ENCODE measurements around the gene WNK2.
"Not testable (repeated sequence)": the region's sequence is repeated elsewhere in the genome, so short reads cannot be mapped to it uniquely, and the experiment has no call there.

Gene WNK2

GRCh38 chr9:93343663-93344062 is 159.7 kb downstream of the WNK2 start:
- no peaks in the 10 kb centered on the region for H3K79me2 ChIP-seq (ENCODE audit: insufficient read depth, low read length)
- TF ChIP-seq CTCF (IDR thresholded peaks at IDR 0.05; ENCODE audit: insufficient read depth, low read length, poor library complexity, severe bottlenecking) (no peak), EZH2phosphoT487 (conservative IDR thresholded peaks at IDR 0.05; ENCODE audit: low read length) (no peak)

DNA sequence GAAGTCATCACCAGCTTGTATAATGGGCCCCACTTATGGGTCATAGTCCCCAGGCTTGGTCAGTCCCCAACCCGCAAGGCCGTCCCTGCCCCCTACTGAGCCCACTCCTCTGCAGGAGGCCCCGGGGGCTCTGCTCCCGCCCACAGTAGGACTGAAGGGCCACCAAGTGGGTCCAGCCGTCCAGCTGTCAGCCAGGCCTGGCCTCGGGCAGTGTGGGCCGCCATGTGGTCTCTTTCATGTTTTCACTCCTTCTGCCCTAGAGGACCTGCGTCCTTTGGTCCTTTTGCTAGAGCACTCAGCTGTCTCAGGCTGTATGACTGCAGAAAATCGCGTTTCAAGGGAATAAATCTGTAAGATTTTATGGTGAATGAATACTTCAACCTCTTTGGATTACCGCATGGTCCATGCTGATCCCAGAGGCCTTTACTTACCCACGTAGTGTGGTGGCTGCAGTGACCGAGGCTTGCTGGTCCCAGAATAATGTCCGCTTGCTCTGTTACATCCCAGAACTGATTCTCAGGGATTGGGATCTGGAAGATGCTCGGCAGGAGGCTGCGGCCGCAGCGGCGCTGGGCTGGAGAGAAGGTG is 161.8 kb downstream of the WNK2 start:
- Histone ChIP-seq H3K4me3 (ENCODE audit: insufficient read depth, low read length, poor library complexity, severe bottlenecking) (no peak overlapping the region), H2AFZ (ENCODE audit: low read depth, low read length, severe bottlenecking) (no peak overlapping the region), H3F3A (ENCODE audit: insufficient read depth) (no peaks in the 10 kb centered on the region), H3K36me3 (ENCODE audit: low read length) (no peaks in the 10 kb centered on the region), H3K27me3 (ENCODE audit: low read length) (no peaks in the 10 kb centered on the region), H3K9me2 (replicated peaks; ENCODE audit: insufficient read depth, low read length) (no peaks in the 10 kb centered on the region), H3K4me2 (ENCODE audit: low read depth, low read length, poor library complexity, severe bottlenecking) (no peak overlapping the region), H3K79me2 (ENCODE audit: insufficient read depth, low read length) (no peaks in the 10 kb centered on the region), H3K9ac (ENCODE audit: low read length) (no peak overlapping the region), H3K9me3 (ENCODE audit: insufficient read depth, low read length) (no peaks in the 10 kb centered on the region), H3K27ac (ENCODE audit: low read depth, low read length) (no peak overlapping the region), H4K20me1 (ENCODE audit: low read depth, low read length) (no peaks in the 10 kb centered on the region)
- TF ChIP-seq EZH2phosphoT487 (conservative IDR thresholded peaks at IDR 0.05; ENCODE audit: low read length) (no peak), CTCF (IDR thresholded peaks at IDR 0.05; ENCODE audit: insufficient read depth, low read length, poor library complexity, severe bottlenecking) (no peak)

More at GRCh38 chr9:93343663-93344062, 159.7 kb downstream of the WNK2 start:
- Histone ChIP-seq H3K4me2 (ENCODE audit: low read depth, low read length, poor library complexity, severe bottlenecking) (no peak overlapping the region), H3K9me3 (ENCODE audit: insufficient read depth, low read length) (peaks cover 11% of the 10 kb centered on the region; the same call in 1 of the 2 replicates), H3K36me3 (ENCODE audit: low read length) (no peaks in the 10 kb centered on the region), H2AFZ (ENCODE audit: low read depth, low read length, severe bottlenecking) (no peak overlapping the region), H3K4me3 (ENCODE audit: insufficient read depth, low read length, poor library complexity, severe bottlenecking) (no peak overlapping the region), H4K20me1 (ENCODE audit: low read depth, low read length) (no peaks in the 10 kb centered on the region), H3K9ac (ENCODE audit: low read length) (no peak overlapping the region), H3K27ac (ENCODE audit: low read depth, low read length) (no peak overlapping the region), H3K9me2 (replicated peaks; ENCODE audit: insufficient read depth, low read length) (no peaks in the 10 kb centered on the region), H3F3A (ENCODE audit: insufficient read depth) (no peaks in the 10 kb centered on the region), H3K27me3 (ENCODE audit: low read length) (no peaks in the 10 kb centered on the region)

DNA sequence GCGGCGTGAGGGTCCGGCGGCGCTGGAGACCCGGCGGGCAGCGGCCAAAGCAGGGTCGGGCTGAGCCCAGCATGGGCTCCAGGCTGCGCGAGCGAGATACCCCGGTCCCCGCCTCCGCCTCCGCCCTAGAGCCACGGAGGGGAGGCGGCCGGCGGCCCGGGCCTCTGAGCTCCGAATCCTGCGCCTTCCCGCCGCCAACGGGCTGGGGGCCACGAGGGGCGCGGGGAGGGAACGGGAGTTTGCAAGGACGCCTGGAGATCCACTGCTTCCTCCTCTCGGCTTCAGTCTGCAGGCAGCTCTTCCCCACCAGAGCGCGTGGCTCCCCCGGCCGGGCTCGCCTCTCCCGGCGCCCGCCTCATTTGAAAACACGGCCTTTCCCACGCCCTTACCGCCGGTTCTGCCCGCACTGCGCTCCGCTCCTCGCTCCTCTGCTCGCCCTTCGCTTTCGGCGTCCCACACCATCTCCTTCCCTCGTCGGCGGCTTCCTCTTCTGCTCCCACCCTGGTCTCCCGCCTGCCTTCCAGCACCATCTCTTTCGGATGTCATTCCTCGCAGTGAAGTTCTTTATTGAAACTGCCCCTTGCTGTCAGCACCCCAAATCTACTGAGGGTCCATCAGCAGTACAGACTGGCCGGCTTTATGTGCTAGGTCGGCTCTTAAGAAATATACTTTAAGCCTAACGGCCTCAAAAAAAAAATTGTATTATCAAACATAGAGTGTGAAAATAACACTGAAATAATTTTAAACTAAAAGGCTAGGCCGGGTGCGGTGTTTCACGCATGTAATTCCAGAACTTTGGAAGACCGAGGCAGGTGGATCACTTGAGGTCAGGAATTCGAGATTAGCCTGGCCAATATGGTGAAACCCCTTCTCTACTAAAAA is 162.5 kb downstream of the WNK2 start:
- H3F3A ChIP-seq (ENCODE audit: insufficient read depth), result no peaks in the 10 kb centered on the region
- no peak overlapping the region for H3K4me2 ChIP-seq (ENCODE audit: low read depth, low read length, poor library complexity, severe bottlenecking)
- H3K9me2 ChIP-seq (replicated peaks; ENCODE audit: insufficient read depth, low read length), result no peaks in the 10 kb centered on the region
- H3K27me3 ChIP-seq (ENCODE audit: low read length), result no peaks in the 10 kb centered on the region
- no peaks in the 10 kb centered on the region for H3K79me2 ChIP-seq (ENCODE audit: insufficient read depth, low read length)
- TF ChIP-seq CTCF (IDR thresholded peaks at IDR 0.05; ENCODE audit: insufficient read depth, low read length, poor library complexity, severe bottlenecking) (no peak), EZH2phosphoT487 (conservative IDR thresholded peaks at IDR 0.05; ENCODE audit: low read length) (no peak)
- H3K4me3 ChIP-seq (ENCODE audit: insufficient read depth, low read length, poor library complexity, severe bottlenecking), result no peak overlapping the region
- no peaks in the 10 kb centered on the region for H3K9me3 ChIP-seq (ENCODE audit: insufficient read depth, low read length)
- H3K36me3 ChIP-seq (ENCODE audit: low read length), result no peaks in the 10 kb centered on the region
- H3K9ac ChIP-seq (ENCODE audit: low read length), result no peak overlapping the region
- H3K27ac ChIP-seq (ENCODE audit: low read depth, low read length), result no peak overlapping the region
- no peaks in the 10 kb centered on the region for H4K20me1 ChIP-seq (ENCODE audit: low read depth, low read length)
- no peak overlapping the region for H2AFZ ChIP-seq (ENCODE audit: low read depth, low read length, severe bottlenecking)

GRCh38 chr9:93347371-93347975 is 163.5 kb downstream of the WNK2 start:
- not testable (repeated sequence) for H3K4me2 ChIP-seq (ENCODE audit: low read depth, low read length, poor library complexity, severe bottlenecking); H2AFZ ChIP-seq (ENCODE audit: low read depth, low read length, severe bottlenecking); H3K27ac ChIP-seq (ENCODE audit: low read depth, low read length); H3F3A ChIP-seq (ENCODE audit: insufficient read depth); H3K4me3 ChIP-seq (ENCODE audit: insufficient read depth, low read length, poor library complexity, severe bottlenecking); H3K9me2 ChIP-seq (replicated peaks; ENCODE audit: insufficient read depth, low read length); H3K79me2 ChIP-seq (ENCODE audit: insufficient read depth, low read length); H3K9me3 ChIP-seq (ENCODE audit: insufficient read depth, low read length); H4K20me1 ChIP-seq (ENCODE audit: low read depth, low read length); H3K36me3 ChIP-seq (ENCODE audit: low read length); H3K27me3 ChIP-seq (ENCODE audit: low read length); H3K9ac ChIP-seq (ENCODE audit: low read length)

DNA sequence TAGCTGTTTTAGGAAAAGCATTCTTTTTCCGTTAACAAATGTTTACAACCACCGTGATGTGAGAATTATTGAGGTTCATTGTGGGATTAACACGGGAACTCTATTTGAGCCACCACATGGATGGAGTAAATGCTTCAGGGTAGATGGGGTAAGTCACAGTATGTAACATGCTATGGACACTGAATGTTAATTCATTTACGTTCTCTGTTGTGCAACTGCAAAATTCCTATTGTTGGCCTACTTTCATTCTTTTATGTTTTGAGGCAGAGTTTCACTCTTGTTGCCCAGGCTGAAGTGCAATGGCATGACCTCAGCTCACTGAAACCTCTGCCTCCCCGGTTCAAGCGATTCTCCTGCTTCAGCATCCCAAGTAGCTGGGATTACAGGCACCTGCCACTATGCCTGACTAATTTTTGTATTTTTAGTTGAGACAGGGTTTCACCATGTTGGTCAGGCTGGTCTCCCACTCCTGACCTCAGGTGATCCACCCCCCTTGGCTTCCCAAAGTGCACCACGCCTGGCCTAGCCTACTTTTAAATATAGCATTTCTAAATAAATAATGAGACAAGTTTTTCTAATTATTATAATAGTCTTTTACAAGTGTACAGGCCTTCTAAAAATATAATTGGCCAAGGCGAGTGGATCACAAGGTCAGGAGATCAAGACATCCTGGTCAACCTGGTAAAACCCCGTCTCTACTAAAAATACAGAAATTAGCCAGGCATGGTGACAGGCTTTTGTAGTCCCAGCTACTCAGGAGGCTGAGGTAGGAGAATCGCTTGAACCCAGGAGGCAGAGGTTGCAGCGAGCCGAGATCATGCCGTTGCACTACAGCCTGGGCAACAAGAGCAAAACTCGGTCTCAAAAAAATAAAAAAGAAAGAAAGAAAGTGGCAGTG is 169.7 kb downstream of the WNK2 start:
- not testable (repeated sequence) for H3F3A ChIP-seq (ENCODE audit: insufficient read depth); H3K36me3 ChIP-seq (ENCODE audit: low read length); H3K9me3 ChIP-seq (ENCODE audit: insufficient read depth, low read length); H3K9ac ChIP-seq (ENCODE audit: low read length); H3K79me2 ChIP-seq (ENCODE audit: insufficient read depth, low read length); H3K27ac ChIP-seq (ENCODE audit: low read depth, low read length); H3K4me3 ChIP-seq (ENCODE audit: insufficient read depth, low read length, poor library complexity, severe bottlenecking); H3K9me2 ChIP-seq (replicated peaks; ENCODE audit: insufficient read depth, low read length); H3K4me2 ChIP-seq (ENCODE audit: low read depth, low read length, poor library complexity, severe bottlenecking); H3K27me3 ChIP-seq (ENCODE audit: low read length); H2AFZ ChIP-seq (ENCODE audit: low read depth, low read length, severe bottlenecking); H4K20me1 ChIP-seq (ENCODE audit: low read depth, low read length)
